Spinal cord (tissue), 10 donors: ENCODE measurements around the gene KRT15. TPM values are rescaled to one million over a fixed set of nuclear protein-coding genes. Genes with fewer than 3 reads are reported as not detected.
A peak's percentile ranks its signal among the peaks of the same experiment; 100 is the strongest.

ENCODE experiments used
- DNase-seq, 6 donors: peaks; one replicate each; pipeline versions ENCODE4 v3.0.0 to v3.0.0-alpha.2; 2013 to 2015; ENCODE audit warnings: low spot score in 6 of 6, low read depth in 4 of 6
- H3K27ac ChIP-seq: one replicate; pipeline ENCODE4 v1.5.1; 2013; ENCODE audit warnings: low read depth, low read length, control low read depth
- H3K27me3 ChIP-seq: one replicate; pipeline ENCODE4 v1.6.1; 2013; ENCODE audit warnings: low read length; ENCODE audit not compliant: control insufficient read depth, insufficient read depth
- H3K36me3 ChIP-seq: one replicate; pipeline ENCODE4 v1.6.1; 2013; ENCODE audit warnings: low read length; ENCODE audit not compliant: control insufficient read depth, insufficient read depth
- H3K4me1 ChIP-seq: one replicate; pipeline ENCODE4 v1.6.1; 2013; ENCODE audit warnings: low read length; ENCODE audit not compliant: control insufficient read depth, insufficient read depth
- H3K4me3 ChIP-seq: one replicate; pipeline ENCODE4 v1.5.1; 2013; ENCODE audit warnings: low read depth, low read length, control low read depth
- H3K9me3 ChIP-seq: one replicate; pipeline ENCODE4 v1.6.1; 2013; ENCODE audit warnings: low read length; ENCODE audit not compliant: control insufficient read depth, insufficient read depth
- WGBS: methylation state at CpG from one replicate; pipeline ENCODE4 v1.1.5; 2013; ENCODE audit warnings: missing lambda C conversion rate; ENCODE audit not compliant: insufficient coverage; 5-methylcytosine and 5-hydroxymethylcytosine counted together
- long read RNA-seq, 4 donors: transcript quantifications; one replicate each; lab custom pipeline, GENCODE V29; 2026
- polyA plus RNA-seq, 2 donors: library from polyadenylated mRNA; unstranded; fragments of 120-200 nt; gene quantifications; one replicate each; pipeline ENCODE4 v1.2.1, GENCODE V29; 2013; ENCODE audit not compliant: insufficient read length in 2 of 2
- total RNA-seq, 2 donors: library from RNA; depleted of rRNA in 1 of 2; stranded (reverse); fragments of 120-200 nt in 1 of 2; fragments of >200 nt in 1 of 2; gene quantifications; one replicate each; pipeline versions ENCODE4 v1.2.3 to v1.2.4, GENCODE V29; 2013 to 2014
- donor health status: healthy.

KRT15 gene
- under 1 TPM in 1 of 2 donors, not detected in 1; 0.22 TPM for total RNA-seq
- under 1 TPM; 0.18 to 0.29 TPM for polyA plus RNA-seq
- long read RNA-seq, donor 1 = 0 reads
- long read RNA-seq, donor 2 = 0 reads
- long read RNA-seq, donor 3 = 0 reads
- long read RNA-seq, donor 4 = 0 reads

GRCh38 chr17:41518789-41519449, at the start of gene KRT15:
Gene KRT15, minus strand, starts transcription at chr17:41518890. Its CDS starts 63 bp downstream, at chr17:41518827.
- peak in 1 of 6 donors; percentile 51 for DNase-seq
- Histone ChIP-seq H3K4me1 (peaks cover 15% of the 10 kb centered on the region), H3K9me3 (no peaks in the 10 kb centered on the region), H3K36me3 (no peaks in the 10 kb centered on the region), H3K27ac (no peak within 1 kb of the TSS), H3K4me3 (no peak within 1 kb of the TSS), H3K27me3 (no peaks in the 10 kb centered on the region)
- 67% methylated on average over 6 of the region's 8 CpGs for WGBS

GRCh38 chr17:41567317-41567716, 48.6 kb upstream of the KRT15 start:
- no peak for DNase-seq
- no peak overlapping the region for H3K4me3 ChIP-seq
- H3K27ac ChIP-seq = no peak overlapping the region
- H3K4me1 ChIP-seq = no peaks in the 10 kb centered on the region
- H3K36me3 ChIP-seq = no peaks in the 10 kb centered on the region
- no peaks in the 10 kb centered on the region for H3K9me3 ChIP-seq
- 87% methylated on average over 5 of the region's 6 CpGs for WGBS
- H3K27me3 ChIP-seq = peaks cover 8% of the 10 kb centered on the region

GRCh38 chr17:41565338-41565737, 46.6 kb upstream of the KRT15 start:
- H3K27ac ChIP-seq = no peak overlapping the region
- no peaks in the 10 kb centered on the region for H3K9me3 ChIP-seq
- no peaks in the 10 kb centered on the region for H3K36me3 ChIP-seq
- no peak overlapping the region for H3K4me3 ChIP-seq
- no peaks in the 10 kb centered on the region for H3K4me1 ChIP-seq
- no peaks in the 10 kb centered on the region for H3K27me3 ChIP-seq
- DNase-seq = no peak

- Histone ChIP-seq H3K4me3 (no peak overlapping the region), H3K9me3 (no peaks in the 10 kb centered on the region), H3K36me3 (no peaks in the 10 kb centered on the region), H3K27ac (no peak overlapping the region), H3K4me1 (no peaks in the 10 kb centered on the region), H3K27me3 (no peaks in the 10 kb centered on the region)
- 44% methylated on average over 3 of the region's 3 CpGs for WGBS
- DNase-seq = peak in 1 of 6 donors; percentile 30
Observed at GRCh38 chr17:41563607-41564170, 45.0 kb upstream of the KRT15 start.

- 81% methylated on average over 4 of the region's 6 CpGs for WGBS
- H3K9me3 ChIP-seq = no peaks in the 10 kb centered on the region
- H3K27me3 ChIP-seq = no peaks in the 10 kb centered on the region
- no peak for DNase-seq
- peaks cover 2% of the 10 kb centered on the region for H3K4me1 ChIP-seq
- no peak overlapping the region for H3K4me3 ChIP-seq
- no peak overlapping the region for H3K27ac ChIP-seq
- no peaks in the 10 kb centered on the region for H3K36me3 ChIP-seq
Observed at GRCh38 chr17:41561554-41561953, 42.9 kb upstream of the KRT15 start.

- whole genome bisulfite sequencing = 80% methylated on average over 1 of the region's 2 CpGs
- Histone ChIP-seq H3K4me1 (peaks cover 5% of the 10 kb centered on the region), H3K4me3 (no peak overlapping the region), H3K36me3 (no peaks in the 10 kb centered on the region), H3K27ac (no peak overlapping the region), H3K9me3 (no peaks in the 10 kb centered on the region), H3K27me3 (no peaks in the 10 kb centered on the region)
- DNase-seq = no peak
Observed at GRCh38 chr17:41559548-41559947, 40.9 kb upstream of the KRT15 start.

GRCh38 chr17:41556931-41557330, 38.2 kb upstream of the KRT15 start:
- Histone ChIP-seq H3K27me3 (no peaks in the 10 kb centered on the region), H3K9me3 (no peaks in the 10 kb centered on the region), H3K36me3 (no peaks in the 10 kb centered on the region), H3K4me3 (no peak overlapping the region), H3K4me1 (peaks cover 5% of the 10 kb centered on the region), H3K27ac (no peak overlapping the region)
- 64% methylated on average over 9 of the region's 9 CpGs for WGBS
- DNase-seq = no peak

- H3K36me3 ChIP-seq = no peaks in the 10 kb centered on the region
- H3K9me3 ChIP-seq = no peaks in the 10 kb centered on the region
- WGBS = 68% methylated on average over 5 of the region's 5 CpGs
- H3K27ac ChIP-seq = no peak overlapping the region
- DNase-seq = no peak
- H3K27me3 ChIP-seq = no peaks in the 10 kb centered on the region
- peaks cover 5% of the 10 kb centered on the region for H3K4me1 ChIP-seq
- H3K4me3 ChIP-seq = no peak overlapping the region
Observed at GRCh38 chr17:41556306-41556705, 37.6 kb upstream of the KRT15 start.

GRCh38 chr17:41555105-41555887, 36.6 kb upstream of the KRT15 start:
- Histone ChIP-seq H3K4me1 (peaks cover 5% of the 10 kb centered on the region), H3K27ac (no peak overlapping the region), H3K36me3 (no peaks in the 10 kb centered on the region), H3K4me3 (no peak overlapping the region), H3K27me3 (no peaks in the 10 kb centered on the region), H3K9me3 (no peaks in the 10 kb centered on the region)
- 77% methylated on average over 4 of the region's 5 CpGs for WGBS
- DNase-seq = no peak
